Upper lobe of right lung (tissue), 1 donor: ENCODE measurements around the gene CMIP. TPM values are rescaled to one million over a fixed set of nuclear protein-coding genes. Genes with fewer than 3 reads are reported as not detected.

Source experiments
- ATAC-seq: fragments of 200-7000 bp; cut with Tn5 transposase; one replicate; pipeline ENCODE4 v1.9.1; 2020; ENCODE audit warnings: mild to moderate bottlenecking, moderate library complexity
- DNase-seq: peaks from one replicate; pipeline ENCODE4 v3.0.0-alpha.2; 2020
- H3K27ac ChIP-seq: fragments of 200-600 bp; one replicate; pipeline ENCODE4 v1.8.0; 2022
- H3K27me3 ChIP-seq: fragments of 200-600 bp; one replicate; pipeline ENCODE4 v1.8.0; 2022; ENCODE audit warnings: mild to moderate bottlenecking
- H3K36me3 ChIP-seq: fragments of 200-600 bp; one replicate; pipeline ENCODE4 v1.8.0; 2022
- H3K4me1 ChIP-seq: fragments of 200-600 bp; one replicate; pipeline ENCODE4 v1.8.0; 2022
- H3K4me3 ChIP-seq: fragments of 200-600 bp; one replicate; pipeline ENCODE4 v1.8.0; 2022; ENCODE audit warnings: mild to moderate bottlenecking
- H3K9me3 ChIP-seq: fragments of 200-600 bp; one replicate; pipeline ENCODE4 v1.8.0; 2022
- CTCF ChIP-seq: fragments of 200-600 bp; IDR thresholded peaks from one replicate; pipeline ENCODE4 v1.8.0; 2022; ENCODE audit warnings: antibody characterized with exemption
- intact Hi-C: fragments of 100-400 bp; cut with DNase I; formaldehyde crosslinking; loops from one replicate; pipeline ENCODE4 v1.11.0; 2022
- total RNA-seq: library from RNA; stranded (reverse); fragmentation: NEBNext Ultra II Directional; extraction: Animal tissue kit (Norgen Biotek cat#: 25700); gene quantifications from one replicate; pipeline ENCODE4 v1.2.1, GENCODE V29; 2021
- donor health status: DM: no; HTN: yes; CAD: no; lungs with severe emphysema.

CMIP gene
- total RNA-seq, 1 donor from 2014 or later: 73.8 TPM

- DNase-seq (no peak), ATAC-seq (no peak)
- peak overlapping the region; percentile 38 for H3K27ac ChIP-seq
- H3K4me1 ChIP-seq: peaks cover 29% of the 10 kb centered on the region
- intact Hi-C loops: no loop called here
- H3K36me3 ChIP-seq: no peaks in the 10 kb centered on the region
- H3K4me3 ChIP-seq: no peak overlapping the region
- H3K9me3 ChIP-seq: no peaks in the 10 kb centered on the region
- H3K27me3 ChIP-seq: no peaks in the 10 kb centered on the region
- TF ChIP-seq CTCF: no peak
These were observed 113.5 kb downstream of the CMIP start for GRCh38 chr16:81558077-81558443.

- intact Hi-C loops: no loop called here
- no peaks in the 10 kb centered on the region for H3K9me3 ChIP-seq
- no peaks in the 10 kb centered on the region for H3K27me3 ChIP-seq
- ATAC-seq (peak; percentile 91), DNase-seq (peak; percentile 82)
- H3K36me3 ChIP-seq: no peaks in the 10 kb centered on the region
- peak overlapping the region; percentile 38 for H3K27ac ChIP-seq
- no peak for TF ChIP-seq CTCF
- H3K4me3 ChIP-seq: no peak overlapping the region
- H3K4me1 ChIP-seq: peaks cover 24% of the 10 kb centered on the region
These were observed 114.0 kb downstream of the CMIP start for GRCh38 chr16:81558444-81559175.

GRCh38 chr16:81560979-81561657 lies 116.5 kb downstream of the CMIP start:
- Histone ChIP-seq H3K9me3 (no peaks in the 10 kb centered on the region), H3K27ac (no peak overlapping the region), H3K4me1 (peaks cover 11% of the 10 kb centered on the region), H3K4me3 (no peak overlapping the region), H3K36me3 (no peaks in the 10 kb centered on the region), H3K27me3 (no peaks in the 10 kb centered on the region)
- intact Hi-C loops: no loop called here
- no peak for TF ChIP-seq CTCF
- DNase-seq (no peak), ATAC-seq (no peak)

- Histone ChIP-seq H3K9me3 (no peaks in the 10 kb centered on the region), H3K4me3 (no peak overlapping the region), H3K27ac (no peak overlapping the region), H3K27me3 (no peaks in the 10 kb centered on the region), H3K36me3 (no peaks in the 10 kb centered on the region), H3K4me1 (peaks cover 11% of the 10 kb centered on the region)
- no peak for TF ChIP-seq CTCF
- intact Hi-C loops: no loop called here
- peak; percentile 62 for DNase-seq
- no peak for ATAC-seq
These were observed 117.7 kb downstream of the CMIP start for GRCh38 chr16:81562174-81562849.

- peak; percentile 42 for DNase-seq
- H3K27ac ChIP-seq: no peak overlapping the region
- no peak for ATAC-seq
- H3K36me3 ChIP-seq: no peaks in the 10 kb centered on the region
- no peaks in the 10 kb centered on the region for H3K9me3 ChIP-seq
- no peaks in the 10 kb centered on the region for H3K27me3 ChIP-seq
- no peak for TF ChIP-seq CTCF
- intact Hi-C loops: no loop called here
- H3K4me1 ChIP-seq: peaks cover 11% of the 10 kb centered on the region
- H3K4me3 ChIP-seq: no peak overlapping the region
These were observed 118.3 kb downstream of the CMIP start for GRCh38 chr16:81562926-81563325.
